ENCODE results near the gene CTBP1.

DNA sequence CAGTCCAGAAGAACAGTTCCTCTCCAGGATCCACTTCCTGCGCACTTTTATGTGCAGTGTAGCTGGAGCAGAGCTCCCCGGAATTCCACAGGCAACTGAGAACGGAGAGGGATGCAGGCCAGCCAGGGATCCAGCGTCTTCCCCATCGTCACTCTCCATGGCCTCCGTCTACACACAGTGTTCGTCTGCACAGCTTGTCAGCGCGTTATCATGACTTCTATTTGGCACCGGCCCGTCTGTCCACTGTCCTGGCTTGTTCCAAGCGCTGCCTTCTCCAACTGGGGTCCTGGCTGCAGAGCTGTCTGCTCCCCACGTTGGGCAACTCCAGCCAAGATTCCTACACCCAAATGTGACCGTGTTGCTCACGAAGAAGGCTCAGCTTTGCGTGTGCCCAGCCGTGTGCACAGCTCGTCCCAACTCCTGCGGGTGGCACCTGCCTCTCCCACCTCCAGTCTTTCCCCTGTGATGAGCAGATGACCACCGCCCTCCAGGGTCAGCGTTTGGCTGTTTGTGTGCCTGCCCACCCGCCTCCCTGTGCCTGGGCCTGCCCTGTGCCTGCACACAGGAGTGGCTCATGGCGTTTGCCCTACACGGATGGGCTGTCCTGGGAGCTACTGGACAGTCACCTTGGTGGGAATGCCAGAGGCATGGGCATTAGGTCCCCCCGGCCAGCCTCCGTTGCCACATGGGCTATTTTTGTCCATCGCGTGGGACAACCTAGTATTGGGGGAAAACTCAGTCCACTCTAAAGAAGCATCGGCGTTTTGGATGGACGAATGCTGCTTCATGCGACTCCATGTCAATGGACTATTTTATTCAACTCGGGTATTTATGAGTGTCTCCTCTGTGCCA, 2.2 kb upstream of the CTBP1 start:
- no peak for TF ChIP-seq POLR2A (IDR thresholded peaks at IDR 0.05; ENCODE audit: low read length)
- no peak for TF ChIP-seq GATA1 (IDR thresholded peaks at IDR 0.05; ENCODE audit: low read depth, low read length)

All from erythroblast (primary cell).